K562 (cell line): ENCODE measurements around the gene IRF1. TPM values are rescaled to one million over a fixed set of nuclear protein-coding genes. Genes with fewer than 3 reads are reported as not detected.

ENCODE experiments used
- C11orf30 ChIP-seq: fragments of 450-650 bp; IDR thresholded peaks from 2 replicates; pipeline ENCODE4 v1.6.1; 2016; ENCODE audit warnings: low read depth, mild to moderate bottlenecking
- EP400 ChIP-seq: fragments of 450-650 bp; IDR thresholded peaks from 2 replicates; pipeline ENCODE4 v1.6.1; 2017; ENCODE audit warnings: antibody characterized with exemption, mild to moderate bottlenecking, moderate library complexity
- FIP1L1 ChIP-seq: fragments of 200-400 bp; formaldehyde crosslinking; IDR thresholded peaks from 2 replicates; pipeline ENCODE4 v1.6.1; 2018; ENCODE audit warnings: mild to moderate bottlenecking, low read depth, low read length; ENCODE audit not compliant: poor library complexity, severe bottlenecking
- GTF2F1 ChIP-seq: IDR thresholded peaks from 2 replicates; pipeline ENCODE4 v1.6.1; 2011; ENCODE audit warnings: low read depth, low read length, improper control_type of control experiment
- KLF6 ChIP-seq: fragments of 250-450 bp; sonication (Bioruptor Pico); IDR thresholded peaks from 2 replicates; pipeline ENCODE4 v1.4.0; 2020; ENCODE audit warnings: mild to moderate bottlenecking, moderate library complexity, borderline replicate concordance
- L3MBTL2 ChIP-seq: fragments of 450-650 bp; IDR thresholded peaks from 2 replicates; pipeline ENCODE4 v1.6.1; 2016; ENCODE audit warnings: mild to moderate bottlenecking, moderate library complexity
- MAFG ChIP-seq: fragments of 450-650 bp; conservative IDR thresholded peaks from 2 replicates; pipeline ENCODE4 v1.6.1; 2016; ENCODE audit warnings: missing genetic modification characterization, missing compliant biosample characterization
- MCM2 ChIP-seq: fragments of 450-650 bp; IDR thresholded peaks from 2 replicates; pipeline ENCODE4 v1.6.1; 2017; ENCODE audit warnings: low read depth, mild to moderate bottlenecking
- NCOA1 ChIP-seq: fragments of 450-650 bp; IDR thresholded peaks from 2 replicates; pipeline ENCODE4 v1.6.1; 2016; ENCODE audit warnings: low read depth
- NCOA6 ChIP-seq: fragments of 450-650 bp; IDR thresholded peaks from 2 replicates; pipeline ENCODE4 v1.6.1; 2017; ENCODE audit warnings: mild to moderate bottlenecking
- RBM22 ChIP-seq: fragments of 200-400 bp; formaldehyde crosslinking; IDR thresholded peaks from 2 replicates; pipeline ENCODE4 v1.6.1; 2018; ENCODE audit warnings: low read length, low read depth; ENCODE audit not compliant: poor library complexity, severe bottlenecking
- RBM25 ChIP-seq: fragments of 200-400 bp; formaldehyde crosslinking; IDR thresholded peaks from 2 replicates; pipeline ENCODE4 v1.6.1; 2018; ENCODE audit warnings: low read length, low read depth, moderate library complexity; ENCODE audit not compliant: severe bottlenecking
- TRIM24 ChIP-seq, 2 experiments: fragments of 450-650 bp; IDR thresholded peaks; 2 replicates each; pipeline ENCODE4 v1.6.1; 2016
- ZFP36 ChIP-seq: fragments of 150-350 bp; IDR thresholded peaks from 2 replicates; pipeline ENCODE4 v1.6.1; 2018; ENCODE audit warnings: low read length, low read depth; ENCODE audit not compliant: partially characterized antibody
- ZNF146 ChIP-seq: IDR thresholded peaks from one replicate; pipeline ENCODE4 v1.6.1; 2018; ENCODE audit warnings: missing compliant biosample characterization; ENCODE audit not compliant: unreplicated experiment
- ZNF436 ChIP-seq: fragments of 250-450, 450-650 bp; sonication (Bioruptor Pico); formaldehyde crosslinking; IDR thresholded peaks from 2 replicates; pipeline ENCODE4 v1.7.0; 2020; ENCODE audit warnings: mild to moderate bottlenecking
- ZNF75A ChIP-seq: fragments of 450-650 bp; formaldehyde crosslinking; IDR thresholded peaks from 2 replicates; pipeline ENCODE4 v1.4.0; 2020; ENCODE audit warnings: mild to moderate bottlenecking
- polyA plus RNA-seq, 8 experiments: library from polyadenylated mRNA; depleted of rRNA in 4 of 8; stranded (reverse) in 5 of 8; unstranded in 3 of 8; fragments of >200 nt; fragmentation: Nextera tagmentation in 2 of 8; fragmentation: Illumina TruSeq in 1 of 8; extraction: Ambion mirVana in 2 of 8; extraction: Trizol in 1 of 8; gene quantifications; 2 replicates each; pipeline versions ENCODE4 v1.2.1 to v1.2.3, GENCODE V29; 2011 to 2014; ENCODE audit warnings: inconsistent platforms in 1 of 8, missing spikeins in 1 of 8
- total RNA-seq, 7 experiments: library from RNA; depleted of rRNA in 6 of 7; stranded (reverse); fragments of >200 nt in 6 of 7; fragmentation: Illumina TruSeq in 2 of 7; extraction: Trizol in 2 of 7; gene quantifications; 2 replicates each; pipeline versions ENCODE4 v1.2.1 to v1.2.3, GENCODE V29; 2011 to 2021; ENCODE audit warnings: low replicate concordance in 1 of 7
- TF ChIP-seq, protein P1 (sequence below): IDR thresholded peaks from 3 replicates; pipeline ENCODE4 v1.6.1; 2011; ENCODE audit warnings: borderline replicate concordance, mild to moderate bottlenecking; ENCODE audit not compliant: insufficient read length, insufficient read depth
- TF ChIP-seq, protein P2 (sequence below): fragments of 250-450 bp; sonication (Bioruptor Pico); IDR thresholded peaks from 2 replicates; pipeline ENCODE4 v1.5.0; 2021
- TF ChIP-seq, protein P3 (sequence below): fragments of 450-650 bp; IDR thresholded peaks from 2 replicates; pipeline ENCODE4 v1.6.1; 2016; ENCODE audit warnings: low read depth, mild to moderate bottlenecking, moderate library complexity
- TF ChIP-seq, protein P4 (sequence below): sonication (generic); formaldehyde crosslinking; IDR thresholded peaks from 2 replicates; pipeline ENCODE4 v1.9.0; 2022; ENCODE audit warnings: mild to moderate bottlenecking, missing genetic modification reagents
- TF ChIP-seq, protein P5 (sequence below): fragments of 450-650 bp; formaldehyde crosslinking; IDR thresholded peaks from 2 replicates; pipeline ENCODE4 v1.4.0; 2020; ENCODE audit warnings: mild to moderate bottlenecking
- TF ChIP-seq, protein P6 (sequence below): fragments of 250-450 bp; sonication (Bioruptor Pico); IDR thresholded peaks from 2 replicates; pipeline ENCODE4 v1.8.0; 2021; ENCODE audit warnings: borderline replicate concordance, mild to moderate bottlenecking, moderate library complexity; ENCODE audit not compliant: poor library complexity, severe bottlenecking

The IRF1 gene
- total and polyA plus RNA-seq, 9 of the 15 experiments (the other 6 are each of a cell fraction or from before 2014, with no cell fraction given) = 1.1 to 12.3 (median 5.9) TPM

DNA sequence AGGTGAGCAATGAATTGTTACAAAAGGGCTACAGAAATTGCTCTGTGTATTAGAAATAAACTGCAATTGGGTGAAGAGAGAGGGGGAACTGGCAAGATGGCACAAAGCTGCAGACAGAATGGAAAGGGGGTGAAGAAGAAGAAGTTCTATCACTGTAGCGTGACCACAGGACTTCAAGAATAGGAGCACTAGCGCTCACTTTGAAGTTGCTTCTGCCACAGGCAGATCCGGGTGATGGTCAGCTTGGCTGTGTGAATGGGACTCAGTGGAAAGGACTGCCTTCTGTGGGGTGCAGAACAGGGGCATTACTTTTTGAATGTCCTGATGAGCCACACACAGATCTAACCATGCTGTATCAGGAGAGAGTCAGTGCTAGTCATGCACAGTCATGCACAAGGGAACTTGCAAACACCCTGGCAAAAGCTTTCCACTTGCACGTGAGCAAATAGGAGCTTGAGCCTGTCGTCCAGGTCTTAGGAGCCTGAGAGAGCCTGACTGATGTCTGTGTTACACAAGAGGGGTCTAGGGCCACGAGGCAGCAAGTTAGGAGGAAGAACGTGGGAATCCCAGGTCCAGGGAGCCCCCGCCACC is 36.5 kb upstream of the IRF1 start (continued):
- TF ChIP-seq, protein P1, sequence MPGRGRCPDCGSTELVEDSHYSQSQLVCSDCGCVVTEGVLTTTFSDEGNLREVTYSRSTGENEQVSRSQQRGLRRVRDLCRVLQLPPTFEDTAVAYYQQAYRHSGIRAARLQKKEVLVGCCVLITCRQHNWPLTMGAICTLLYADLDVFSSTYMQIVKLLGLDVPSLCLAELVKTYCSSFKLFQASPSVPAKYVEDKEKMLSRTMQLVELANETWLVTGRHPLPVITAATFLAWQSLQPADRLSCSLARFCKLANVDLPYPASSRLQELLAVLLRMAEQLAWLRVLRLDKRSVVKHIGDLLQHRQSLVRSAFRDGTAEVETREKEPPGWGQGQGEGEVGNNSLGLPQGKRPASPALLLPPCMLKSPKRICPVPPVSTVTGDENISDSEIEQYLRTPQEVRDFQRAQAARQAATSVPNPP = no peak
- TF ChIP-seq EP400 (no peak), ZNF75A (no peak), RBM22 (no peak), NCOA6 (no peak), TRIM24 (IDR thresholded peaks at IDR 0.05) (no peak), GTF2F1 (no peak), C11orf30 (peak; percentile 68), RBM25 (no peak), ZNF436 (CRISPR knock-in tag) (0 out of 2 replicates have a peak, but pooled peaks have one; percentile 25), NCOA1 (no peak), FIP1L1 (no peak), MCM2 (no peak), MAFG (tag) (peak; percentile 83), L3MBTL2 (no peak), ZFP36 (no peak), KLF6 (CRISPR knock-in tag) (no peak), ZNF146 (CRISPR knock-in tag) (no peak)
- TF ChIP-seq, protein P2, sequence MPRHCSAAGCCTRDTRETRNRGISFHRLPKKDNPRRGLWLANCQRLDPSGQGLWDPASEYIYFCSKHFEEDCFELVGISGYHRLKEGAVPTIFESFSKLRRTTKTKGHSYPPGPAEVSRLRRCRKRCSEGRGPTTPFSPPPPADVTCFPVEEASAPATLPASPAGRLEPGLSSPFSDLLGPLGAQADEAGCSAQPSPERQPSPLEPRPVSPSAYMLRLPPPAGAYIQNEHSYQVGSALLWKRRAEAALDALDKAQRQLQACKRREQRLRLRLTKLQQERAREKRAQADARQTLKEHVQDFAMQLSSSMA (CRISPR knock-in tag) = no peak
- TF ChIP-seq, protein P3, sequence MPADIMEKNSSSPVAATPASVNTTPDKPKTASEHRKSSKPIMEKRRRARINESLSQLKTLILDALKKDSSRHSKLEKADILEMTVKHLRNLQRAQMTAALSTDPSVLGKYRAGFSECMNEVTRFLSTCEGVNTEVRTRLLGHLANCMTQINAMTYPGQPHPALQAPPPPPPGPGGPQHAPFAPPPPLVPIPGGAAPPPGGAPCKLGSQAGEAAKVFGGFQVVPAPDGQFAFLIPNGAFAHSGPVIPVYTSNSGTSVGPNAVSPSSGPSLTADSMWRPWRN = no peak
- TF ChIP-seq, protein P4, sequence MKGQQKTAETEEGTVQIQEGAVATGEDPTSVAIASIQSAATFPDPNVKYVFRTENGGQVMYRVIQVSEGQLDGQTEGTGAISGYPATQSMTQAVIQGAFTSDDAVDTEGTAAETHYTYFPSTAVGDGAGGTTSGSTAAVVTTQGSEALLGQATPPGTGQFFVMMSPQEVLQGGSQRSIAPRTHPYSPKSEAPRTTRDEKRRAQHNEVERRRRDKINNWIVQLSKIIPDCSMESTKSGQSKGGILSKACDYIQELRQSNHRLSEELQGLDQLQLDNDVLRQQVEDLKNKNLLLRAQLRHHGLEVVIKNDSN (CRISPR knock-in tag) = no peak
- TF ChIP-seq, protein P5, sequence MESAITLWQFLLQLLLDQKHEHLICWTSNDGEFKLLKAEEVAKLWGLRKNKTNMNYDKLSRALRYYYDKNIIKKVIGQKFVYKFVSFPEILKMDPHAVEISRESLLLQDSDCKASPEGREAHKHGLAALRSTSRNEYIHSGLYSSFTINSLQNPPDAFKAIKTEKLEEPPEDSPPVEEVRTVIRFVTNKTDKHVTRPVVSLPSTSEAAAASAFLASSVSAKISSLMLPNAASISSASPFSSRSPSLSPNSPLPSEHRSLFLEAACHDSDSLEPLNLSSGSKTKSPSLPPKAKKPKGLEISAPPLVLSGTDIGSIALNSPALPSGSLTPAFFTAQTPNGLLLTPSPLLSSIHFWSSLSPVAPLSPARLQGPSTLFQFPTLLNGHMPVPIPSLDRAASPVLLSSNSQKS (CRISPR knock-in tag) = no peak
- TF ChIP-seq, protein P6, sequence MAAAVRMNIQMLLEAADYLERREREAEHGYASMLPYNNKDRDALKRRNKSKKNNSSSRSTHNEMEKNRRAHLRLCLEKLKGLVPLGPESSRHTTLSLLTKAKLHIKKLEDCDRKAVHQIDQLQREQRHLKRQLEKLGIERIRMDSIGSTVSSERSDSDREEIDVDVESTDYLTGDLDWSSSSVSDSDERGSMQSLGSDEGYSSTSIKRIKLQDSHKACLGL (CRISPR knock-in tag) = no peak
